Measurements from ENCODE around the gene VPS33A. TPM values are rescaled to one million over a fixed set of nuclear protein-coding genes. Genes with fewer than 3 reads are reported as not detected.

VPS33A gene
- total RNA-seq, 1 experiment from 2014 or later = 13.7 TPM

DNA sequence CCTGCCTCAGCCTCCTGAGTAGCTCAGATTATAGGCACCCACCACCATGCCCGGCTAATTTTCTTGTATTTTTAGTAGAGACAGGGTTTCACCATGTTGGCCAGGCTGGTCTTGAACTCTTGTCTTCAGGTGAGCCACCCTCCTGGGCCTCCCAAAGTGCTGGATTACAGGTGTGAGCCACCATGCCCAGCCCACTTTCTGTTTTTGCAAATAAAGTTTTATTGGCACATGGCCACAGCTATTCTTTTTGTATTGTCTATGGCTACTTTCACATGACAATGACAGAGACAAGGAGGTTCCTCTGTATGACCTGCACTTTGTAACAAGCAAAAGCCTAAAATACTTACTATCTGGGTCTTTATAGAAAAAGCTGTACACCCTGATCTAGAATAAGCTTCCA, 20.7 kb downstream of the VPS33A start:
- no peak overlapping the region for H2AFZ ChIP-seq (ENCODE audit: low read length)
- H3K9me2 ChIP-seq (replicated peaks; ENCODE audit: insufficient read depth, low read length) = no peaks in the 10 kb centered on the region
- H3K27ac ChIP-seq (ENCODE audit: low read length) = no peak overlapping the region
- H3K27me3 ChIP-seq (ENCODE audit: low read length) = no peaks in the 10 kb centered on the region
- no peaks in the 10 kb centered on the region for H3K4me1 ChIP-seq (ENCODE audit: low read length)
- no peak overlapping the region for H3K4me3 ChIP-seq (ENCODE audit: low read length)
- no peak for DNase-seq
- no peaks in the 10 kb centered on the region for H3K9me3 ChIP-seq (ENCODE audit: low read length)
- no peak overlapping the region for H3K9ac ChIP-seq (ENCODE audit: low read length)
- H4K20me1 ChIP-seq (ENCODE audit: insufficient read depth, low read depth, low read length) = no peaks in the 10 kb centered on the region
- peaks cover 4% of the 10 kb centered on the region; the same call in 1 of the 2 replicates for H3K36me3 ChIP-seq (ENCODE audit: insufficient read depth, low read length)
- no peak overlapping the region for H3K4me2 ChIP-seq (ENCODE audit: low read depth, low read length, poor library complexity, severe bottlenecking)
- H3K79me2 ChIP-seq (ENCODE audit: low read length) = no peaks in the 10 kb centered on the region; the same call in 1 of the 2 replicates

DNA sequence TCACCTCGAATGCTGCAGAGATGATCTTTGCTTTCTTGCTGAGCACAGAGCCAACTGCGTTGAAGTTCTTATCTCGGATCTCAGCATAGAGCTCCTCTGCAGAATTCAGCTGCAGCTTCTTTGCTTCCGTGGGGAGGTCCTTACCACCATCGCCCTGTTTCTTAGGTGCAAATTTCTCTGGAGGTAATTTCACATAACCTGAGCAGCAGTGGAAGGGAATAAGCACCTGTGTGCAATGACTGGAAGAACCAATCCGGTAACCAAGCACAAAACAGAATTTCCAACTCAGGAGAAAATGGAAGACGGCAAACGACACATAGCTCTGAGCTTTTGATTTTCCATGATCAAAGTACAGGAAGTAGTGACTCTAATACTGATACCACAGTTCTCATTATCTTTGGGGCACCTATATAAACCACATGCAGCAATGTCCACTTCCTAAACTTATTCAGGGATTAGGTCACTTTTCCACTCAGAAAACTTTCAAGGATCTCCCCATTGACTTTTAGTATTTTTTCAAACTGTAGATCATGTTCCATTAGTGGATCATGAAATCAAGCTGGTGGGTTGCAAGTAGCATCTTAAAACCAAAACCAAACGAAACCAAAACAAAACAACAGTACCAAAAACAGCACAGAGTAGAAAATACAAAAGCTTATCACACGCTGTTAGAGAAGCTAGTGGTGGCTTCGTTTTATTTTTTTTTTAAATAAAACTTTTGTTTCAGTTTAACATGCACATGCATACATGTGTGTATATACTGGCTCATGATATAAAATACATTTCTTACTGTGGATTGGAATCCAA, 21.5 kb downstream of the VPS33A start:
- H3K27me3 ChIP-seq (ENCODE audit: low read length) = no peaks in the 10 kb centered on the region
- H3K27ac ChIP-seq (ENCODE audit: low read length) = no peak overlapping the region
- no peak overlapping the region for H3K4me3 ChIP-seq (ENCODE audit: low read length)
- H2AFZ ChIP-seq (ENCODE audit: low read length) = no peak overlapping the region
- H3K9me2 ChIP-seq (replicated peaks; ENCODE audit: insufficient read depth, low read length) = no peaks in the 10 kb centered on the region
- peaks cover 4% of the 10 kb centered on the region; the same call in 1 of the 2 replicates for H3K36me3 ChIP-seq (ENCODE audit: insufficient read depth, low read length)
- H3K9me3 ChIP-seq (ENCODE audit: low read length) = no peaks in the 10 kb centered on the region
- no peaks in the 10 kb centered on the region; the same call in 1 of the 2 replicates for H3K79me2 ChIP-seq (ENCODE audit: low read length)
- no peaks in the 10 kb centered on the region for H3K4me1 ChIP-seq (ENCODE audit: low read length)
- H4K20me1 ChIP-seq (ENCODE audit: insufficient read depth, low read depth, low read length) = no peaks in the 10 kb centered on the region
- H3K4me2 ChIP-seq (ENCODE audit: low read depth, low read length, poor library complexity, severe bottlenecking) = no peak overlapping the region
- H3K9ac ChIP-seq (ENCODE audit: low read length) = no peak overlapping the region
- DNase-seq = no peak

DNA sequence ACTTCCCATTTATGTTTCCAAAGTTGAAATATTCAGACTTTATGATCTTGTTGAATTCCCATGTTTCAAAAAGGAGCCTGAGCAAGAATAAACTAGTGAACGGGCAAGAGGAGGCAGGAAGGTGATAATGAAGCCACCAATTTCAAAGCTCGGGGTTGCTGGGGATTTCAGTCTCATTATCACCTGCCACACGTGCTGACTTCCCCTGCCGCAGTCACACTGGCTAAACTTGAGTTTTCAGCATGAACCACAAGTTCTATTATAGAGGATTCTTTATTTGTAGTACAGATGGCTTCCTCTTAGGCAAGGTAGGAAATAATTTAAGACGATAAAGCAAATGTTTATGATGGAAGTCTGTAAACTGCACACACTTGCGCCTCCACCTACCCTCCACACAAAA, 22.3 kb downstream of the VPS33A start:
- Histone ChIP-seq H3K9me3 (ENCODE audit: low read length) (no peaks in the 10 kb centered on the region), H3K27me3 (ENCODE audit: low read length) (no peaks in the 10 kb centered on the region), H3K9ac (ENCODE audit: low read length) (no peak overlapping the region), H2AFZ (ENCODE audit: low read length) (no peak overlapping the region), H3K36me3 (ENCODE audit: insufficient read depth, low read length) (no peaks in the 10 kb centered on the region; the same call in 1 of the 2 replicates), H3K4me2 (ENCODE audit: low read depth, low read length, poor library complexity, severe bottlenecking) (no peak overlapping the region), H3K9me2 (replicated peaks; ENCODE audit: insufficient read depth, low read length) (no peaks in the 10 kb centered on the region), H3K4me1 (ENCODE audit: low read length) (no peaks in the 10 kb centered on the region), H3K79me2 (ENCODE audit: low read length) (no peaks in the 10 kb centered on the region; the same call in 1 of the 2 replicates), H4K20me1 (ENCODE audit: insufficient read depth, low read depth, low read length) (no peaks in the 10 kb centered on the region), H3K4me3 (ENCODE audit: low read length) (no peak overlapping the region), H3K27ac (ENCODE audit: low read length) (no peak overlapping the region)
- DNase-seq = no peak

DNA sequence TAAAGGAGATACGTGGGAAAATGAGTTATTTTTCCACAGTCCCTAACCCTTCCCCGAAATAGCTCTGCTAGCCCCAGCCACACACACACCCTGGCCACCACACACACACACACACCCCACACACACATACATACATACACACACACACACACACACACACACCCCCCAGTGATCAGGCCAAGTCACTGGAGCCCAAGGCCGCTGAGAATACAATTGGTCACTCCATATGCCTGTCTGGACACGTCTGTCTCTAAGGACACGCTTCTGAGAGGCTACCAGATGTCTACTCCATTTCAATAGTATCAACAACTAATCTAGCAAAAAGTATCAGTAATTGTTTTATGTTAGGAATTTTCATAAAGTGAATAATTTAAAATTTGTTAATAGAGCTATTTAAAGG, 27.4 kb downstream of the VPS33A start:
- Histone ChIP-seq H3K9ac (ENCODE audit: low read length) (no peak overlapping the region), H2AFZ (ENCODE audit: low read length) (no peak overlapping the region), H3K27ac (ENCODE audit: low read length) (no peak overlapping the region), H3K9me3 (ENCODE audit: low read length) (no peaks in the 10 kb centered on the region), H3K4me1 (ENCODE audit: low read length) (no peaks in the 10 kb centered on the region), H4K20me1 (ENCODE audit: insufficient read depth, low read depth, low read length) (no peaks in the 10 kb centered on the region), H3K36me3 (ENCODE audit: insufficient read depth, low read length) (no peaks in the 10 kb centered on the region; the same call in 1 of the 2 replicates), H3K79me2 (ENCODE audit: low read length) (no peaks in the 10 kb centered on the region), H3K27me3 (ENCODE audit: low read length) (no peaks in the 10 kb centered on the region), H3K4me2 (ENCODE audit: low read depth, low read length, poor library complexity, severe bottlenecking) (no peak overlapping the region), H3K4me3 (ENCODE audit: low read length) (no peak overlapping the region), H3K9me2 (replicated peaks; ENCODE audit: insufficient read depth, low read length) (no peaks in the 10 kb centered on the region)
- DNase-seq = no peak

DNA sequence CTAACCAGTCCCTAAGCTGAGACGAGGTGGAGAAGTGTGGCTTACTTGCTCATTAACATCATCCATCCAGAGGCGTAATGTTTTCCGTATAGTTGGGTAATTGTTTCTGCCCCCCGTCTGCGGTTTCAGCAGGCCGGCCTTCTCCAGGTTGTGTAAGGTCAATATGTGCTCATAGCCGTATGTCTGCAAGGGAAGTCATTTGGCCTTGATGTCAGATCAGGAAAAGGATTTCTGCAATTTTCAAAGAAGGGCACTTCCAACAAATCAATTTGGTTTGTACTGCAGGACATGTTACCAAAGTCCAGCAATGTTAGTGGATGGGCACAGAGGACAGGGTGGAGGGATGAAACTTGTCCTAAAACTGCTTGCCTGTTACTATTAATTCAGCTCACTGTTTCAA, 30.6 kb downstream of the VPS33A start:
- no peak for DNase-seq
- H3K9me3 ChIP-seq (ENCODE audit: low read length) = no peaks in the 10 kb centered on the region
- H3K27ac ChIP-seq (ENCODE audit: low read length) = no peak overlapping the region
- H3K9me2 ChIP-seq (replicated peaks; ENCODE audit: insufficient read depth, low read length) = no peaks in the 10 kb centered on the region
- no peak overlapping the region for H3K4me2 ChIP-seq (ENCODE audit: low read depth, low read length, poor library complexity, severe bottlenecking)
- no peak overlapping the region for H3K9ac ChIP-seq (ENCODE audit: low read length)
- no peaks in the 10 kb centered on the region for H3K27me3 ChIP-seq (ENCODE audit: low read length)
- no peak overlapping the region for H2AFZ ChIP-seq (ENCODE audit: low read length)
- no peak overlapping the region for H3K4me3 ChIP-seq (ENCODE audit: low read length)
- no peaks in the 10 kb centered on the region for H4K20me1 ChIP-seq (ENCODE audit: insufficient read depth, low read depth, low read length)
- H3K4me1 ChIP-seq (ENCODE audit: low read length) = no peaks in the 10 kb centered on the region
- peaks cover 5% of the 10 kb centered on the region; the same call in 1 of the 2 replicates for H3K36me3 ChIP-seq (ENCODE audit: insufficient read depth, low read length)
- H3K79me2 ChIP-seq (ENCODE audit: low read length) = no peaks in the 10 kb centered on the region

DNA sequence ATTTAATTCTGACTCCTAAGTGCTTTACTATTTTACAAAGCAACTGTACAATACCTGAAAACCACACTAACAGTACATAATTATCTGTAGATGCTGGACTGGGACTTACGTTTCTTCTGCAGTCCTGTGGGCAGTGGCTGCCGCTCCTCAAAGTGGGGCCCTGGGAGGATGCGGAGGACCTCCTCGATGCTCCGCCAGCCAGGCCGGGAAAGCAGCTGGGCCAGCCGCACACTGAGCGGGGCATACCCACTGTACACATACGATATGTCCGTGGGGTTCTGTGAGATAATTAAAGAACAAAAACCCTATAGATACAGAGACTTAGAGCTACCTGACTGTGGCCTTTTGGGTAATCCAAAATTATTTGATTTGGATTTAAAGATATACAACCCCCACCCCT, 33.6 kb downstream of the VPS33A start:
- Histone ChIP-seq H3K9me3 (ENCODE audit: low read length) (no peaks in the 10 kb centered on the region), H3K79me2 (ENCODE audit: low read length) (no peaks in the 10 kb centered on the region), H3K36me3 (ENCODE audit: insufficient read depth, low read length) (peaks cover 5% of the 10 kb centered on the region; the same call in 1 of the 2 replicates), H3K9ac (ENCODE audit: low read length) (no peak overlapping the region), H3K9me2 (replicated peaks; ENCODE audit: insufficient read depth, low read length) (no peaks in the 10 kb centered on the region), H3K4me2 (ENCODE audit: low read depth, low read length, poor library complexity, severe bottlenecking) (no peak overlapping the region), H3K27me3 (ENCODE audit: low read length) (no peaks in the 10 kb centered on the region), H2AFZ (ENCODE audit: low read length) (no peak overlapping the region), H3K27ac (ENCODE audit: low read length) (no peak overlapping the region), H3K4me3 (ENCODE audit: low read length) (no peak overlapping the region), H4K20me1 (ENCODE audit: insufficient read depth, low read depth, low read length) (no peaks in the 10 kb centered on the region), H3K4me1 (ENCODE audit: low read length) (no peaks in the 10 kb centered on the region)
- no peak for DNase-seq

DNA sequence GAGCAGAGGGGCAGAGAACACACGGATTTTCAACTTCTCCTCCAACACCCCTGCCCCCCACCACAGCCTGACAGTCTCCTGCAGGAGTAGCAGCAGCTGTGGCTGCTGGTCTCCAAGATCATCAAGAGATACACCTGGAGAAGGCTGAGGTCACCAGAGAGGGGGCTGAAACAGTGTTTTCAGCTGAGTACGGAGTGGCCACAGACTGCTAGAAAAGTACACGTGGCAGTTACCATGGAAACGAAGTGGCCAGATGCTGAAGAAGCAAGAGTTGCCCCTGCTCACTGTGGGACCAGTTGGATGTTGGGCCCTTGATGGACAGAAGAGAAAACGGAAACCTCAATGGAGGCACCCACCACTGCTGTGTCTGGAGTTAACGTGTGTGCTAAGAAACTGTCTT, 35.5 kb downstream of the VPS33A start:
- H3K27ac ChIP-seq (ENCODE audit: low read length) = no peak overlapping the region

DNA sequence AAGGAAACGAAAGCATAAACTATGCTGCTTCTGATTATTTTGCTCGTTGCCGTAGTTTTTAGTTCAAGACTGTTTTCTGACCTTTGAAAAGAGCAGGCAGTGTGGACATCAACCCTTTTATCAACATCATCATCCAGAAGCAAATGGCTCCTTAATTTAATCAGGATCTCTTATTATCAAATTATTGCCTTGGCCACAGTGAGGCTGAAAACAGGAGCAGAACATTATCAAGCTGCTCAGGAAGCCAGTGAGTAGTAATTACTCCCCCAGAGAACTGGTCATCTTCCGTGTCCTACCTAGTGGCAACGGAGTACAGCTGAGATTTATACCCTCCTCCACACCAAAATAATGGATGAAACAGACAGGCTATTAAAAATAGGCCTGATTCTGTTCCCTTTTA, 38.2 kb downstream of the VPS33A start:
- Histone ChIP-seq H2AFZ (ENCODE audit: low read length) (no peak overlapping the region), H3K79me2 (ENCODE audit: low read length) (peaks cover 25% of the 10 kb centered on the region), H3K27ac (ENCODE audit: low read length) (no peak overlapping the region), H3K36me3 (ENCODE audit: insufficient read depth, low read length) (peaks cover 17% of the 10 kb centered on the region), H4K20me1 (ENCODE audit: insufficient read depth, low read depth, low read length) (no peaks in the 10 kb centered on the region), H3K9me3 (ENCODE audit: low read length) (no peaks in the 10 kb centered on the region), H3K9ac (ENCODE audit: low read length) (no peak overlapping the region), H3K4me2 (ENCODE audit: low read depth, low read length, poor library complexity, severe bottlenecking) (no peak overlapping the region), H3K9me2 (replicated peaks; ENCODE audit: insufficient read depth, low read length) (no peaks in the 10 kb centered on the region), H3K4me1 (ENCODE audit: low read length) (peaks cover 25% of the 10 kb centered on the region), H3K27me3 (ENCODE audit: low read length) (no peaks in the 10 kb centered on the region), H3K4me3 (ENCODE audit: low read length) (no peak overlapping the region)
- no peak for DNase-seq

More for the DNA sequence above, 35.5 kb downstream of the VPS33A start:
- no peak overlapping the region for H3K4me2 ChIP-seq (ENCODE audit: low read depth, low read length, poor library complexity, severe bottlenecking)
- peaks cover 5% of the 10 kb centered on the region; the same call in 1 of the 2 replicates for H3K36me3 ChIP-seq (ENCODE audit: insufficient read depth, low read length)
- no peak overlapping the region for H3K9ac ChIP-seq (ENCODE audit: low read length)
- H4K20me1 ChIP-seq (ENCODE audit: insufficient read depth, low read depth, low read length) = no peaks in the 10 kb centered on the region
- no peak for DNase-seq
- no peak overlapping the region for H3K4me3 ChIP-seq (ENCODE audit: low read length)
- no peaks in the 10 kb centered on the region for H3K9me2 ChIP-seq (replicated peaks; ENCODE audit: insufficient read depth, low read length)
- no peaks in the 10 kb centered on the region for H3K9me3 ChIP-seq (ENCODE audit: low read length)
- H2AFZ ChIP-seq (ENCODE audit: low read length) = no peak overlapping the region
- H3K4me1 ChIP-seq (ENCODE audit: low read length) = peaks cover 10% of the 10 kb centered on the region
- H3K79me2 ChIP-seq (ENCODE audit: low read length) = no peaks in the 10 kb centered on the region
- H3K27me3 ChIP-seq (ENCODE audit: low read length) = no peaks in the 10 kb centered on the region
